SK-N-SH treated with all-trans-retinoic acid at 6 μM for 48 hours (cell line): ENCODE data around the gene GCHFR.

ENCODE experiments used
- ATAC-seq: fragments of 200-7000 bp; cut with Tn5 transposase; 3 replicates; pipeline ENCODE4 v1.9.1; 2020; ENCODE audit warnings: mild to moderate bottlenecking, moderate library complexity
- ARNTL ChIP-seq: fragments of 450-650 bp; formaldehyde crosslinking; IDR thresholded peaks from 2 replicates; pipeline ENCODE4 v1.5.0; 2020; ENCODE audit warnings: low read depth, mild to moderate bottlenecking, moderate library complexity, borderline replicate concordance
- BACH2 ChIP-seq: fragments of 250-450 bp; sonication (Bioruptor Pico); IDR thresholded peaks from 2 replicates; pipeline ENCODE4 v1.9.0; 2021; ENCODE audit warnings: mild to moderate bottlenecking, borderline replicate concordance
- CSDC2 ChIP-seq: fragments of 250-450 bp; sonication (Bioruptor Pico); IDR thresholded peaks from 2 replicates; pipeline ENCODE4 v1.5.0; 2020; ENCODE audit warnings: mild to moderate bottlenecking, moderate library complexity
- ESRRG ChIP-seq: fragments of 250-450 bp; sonication (Bioruptor Pico); IDR thresholded peaks from 2 replicates; pipeline ENCODE4 v1.6.1; 2021; ENCODE audit warnings: mild to moderate bottlenecking
- GLIS3 ChIP-seq: fragments of 250-450 bp; sonication (Bioruptor Pico); IDR thresholded peaks from 2 replicates; pipeline ENCODE4 v1.5.0; 2020; ENCODE audit warnings: mild to moderate bottlenecking, moderate library complexity
- ISL1 ChIP-seq: fragments of 250-450 bp; sonication (Bioruptor Pico); IDR thresholded peaks from 2 replicates; pipeline ENCODE4 v2.1.2; 2022; ENCODE audit warnings: mild to moderate bottlenecking, moderate library complexity
- OSR1 ChIP-seq: fragments of 250-450 bp; sonication (Bioruptor Pico); IDR thresholded peaks from 2 replicates; pipeline ENCODE4 v1.8.0; 2022; ENCODE audit warnings: moderate library complexity, mild to moderate bottlenecking, inconsistent platforms
- PPARA ChIP-seq: fragments of 250-450 bp; sonication (Bioruptor Pico); IDR thresholded peaks from 2 replicates; pipeline ENCODE4 v1.5.0; 2020; ENCODE audit warnings: mild to moderate bottlenecking, borderline replicate concordance
- RARB ChIP-seq: fragments of 250-450 bp; sonication (Bioruptor Pico); IDR thresholded peaks from 2 replicates; pipeline ENCODE4 v1.8.0; 2021; ENCODE audit warnings: mild to moderate bottlenecking, moderate library complexity
- SNAI2 ChIP-seq: fragments of 250-450 bp; sonication (Bioruptor Pico); IDR thresholded peaks from 2 replicates; pipeline ENCODE4 v1.5.0; 2020; ENCODE audit warnings: mild to moderate bottlenecking, moderate library complexity
- TCF4 ChIP-seq: fragments of 250-450 bp; sonication (Bioruptor Pico); IDR thresholded peaks from 2 replicates; pipeline ENCODE4 v1.8.0; 2021; ENCODE audit warnings: mild to moderate bottlenecking, moderate library complexity, borderline replicate concordance
- TOX ChIP-seq: fragments of 250-450 bp; sonication (Bioruptor Pico); IDR thresholded peaks from 2 replicates; pipeline ENCODE4 v1.8.0; 2021; ENCODE audit warnings: mild to moderate bottlenecking, moderate library complexity, borderline replicate concordance
- ZFP3 ChIP-seq: fragments of 250-450 bp; sonication (Bioruptor Pico); IDR thresholded peaks from 2 replicates; pipeline ENCODE4 v1.5.0; 2020; ENCODE audit warnings: mild to moderate bottlenecking, moderate library complexity
- ZFP30 ChIP-seq: fragments of 450-650 bp; formaldehyde crosslinking; IDR thresholded peaks from 2 replicates; pipeline ENCODE4 v1.5.0; 2022; ENCODE audit warnings: mild to moderate bottlenecking, moderate library complexity
- ZNF70 ChIP-seq: fragments of 450-650 bp; formaldehyde crosslinking; IDR thresholded peaks from 2 replicates; pipeline ENCODE4 v1.5.0; 2020; ENCODE audit warnings: mild to moderate bottlenecking, moderate library complexity
- ZNF8 ChIP-seq: fragments of 450-650 bp; formaldehyde crosslinking; IDR thresholded peaks from 2 replicates; pipeline ENCODE4 v1.5.0; 2020; ENCODE audit warnings: mild to moderate bottlenecking, moderate library complexity
- TF ChIP-seq, protein P1 (sequence below): fragments of 250-450 bp; sonication (Bioruptor Pico); IDR thresholded peaks from 2 replicates; pipeline ENCODE4 v1.8.0; 2020; ENCODE audit warnings: mild to moderate bottlenecking, moderate library complexity, borderline replicate concordance
- TF ChIP-seq, protein P2 (sequence below): fragments of 250-450 bp; sonication (Bioruptor Pico); IDR thresholded peaks from 2 replicates; pipeline ENCODE4 v1.5.1; 2021; ENCODE audit warnings: mild to moderate bottlenecking, moderate library complexity
- TF ChIP-seq, protein P3 (sequence below): fragments of 250-450 bp; sonication (Bioruptor Pico); IDR thresholded peaks from 2 replicates; pipeline ENCODE4 v1.5.1; 2020; ENCODE audit warnings: low read depth, mild to moderate bottlenecking, moderate library complexity
- TF ChIP-seq, protein P4 (sequence below): fragments of 250-450 bp; sonication (Bioruptor Pico); IDR thresholded peaks from 2 replicates; pipeline ENCODE4 v1.8.0; 2021; ENCODE audit warnings: low read depth, mild to moderate bottlenecking, moderate library complexity, borderline replicate concordance

Gene GCHFR

DNA sequence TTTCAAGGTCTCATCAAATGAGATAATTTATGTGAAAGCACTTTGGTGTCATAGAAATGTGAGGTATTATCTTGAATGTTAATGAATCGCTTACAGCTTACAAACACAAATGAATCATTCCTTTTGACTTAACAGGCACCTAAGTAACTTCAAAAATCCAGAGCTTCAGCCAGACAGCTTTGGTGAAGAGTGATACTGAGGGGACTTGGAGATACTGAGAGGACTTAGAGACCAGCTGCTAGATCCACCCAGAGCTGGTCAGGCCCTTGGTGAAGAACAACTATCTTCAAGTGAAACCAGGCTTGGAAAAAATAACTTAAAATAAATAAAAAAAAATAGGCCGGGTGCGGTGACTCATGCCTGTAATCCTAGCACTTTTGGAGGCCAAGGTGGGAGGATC lies 26.9 kb downstream of the GCHFR start (continued):
- TF ChIP-seq ISL1 = no peak
- TF ChIP-seq, all 23 proteins: peak for 0

DNA sequence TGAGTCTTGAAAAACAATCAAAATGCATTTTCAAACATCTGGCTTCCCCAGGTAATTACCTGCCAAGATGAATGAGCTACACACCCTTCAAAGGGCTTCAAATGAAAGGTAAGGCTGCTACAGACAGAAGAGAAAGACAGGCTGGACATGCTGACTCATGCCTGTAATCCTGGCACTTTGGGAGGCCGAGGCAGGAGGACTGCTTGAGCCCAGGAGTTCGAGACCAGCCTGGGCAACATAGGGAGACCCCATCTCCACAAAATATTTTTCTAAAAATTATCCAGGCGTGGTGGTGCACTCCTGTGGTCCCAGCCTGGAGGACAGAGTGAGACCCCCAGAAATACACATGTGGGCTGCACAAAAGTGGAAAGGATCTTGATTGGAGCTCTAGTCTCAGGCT lies 28.5 kb downstream of the GCHFR start:
- ATAC-seq = no peak
- TF ChIP-seq GLIS3 (no peak), ZFP3 (CRISPR knock-in tag) (no peak), PPARA (no peak), CSDC2 (CRISPR knock-in tag) (no peak), ZNF70 (CRISPR knock-in tag) (no peak), ISL1 (no peak), ZFP30 (no peak), TCF4 (CRISPR knock-in tag) (no peak), TOX (CRISPR knock-in tag) (no peak), SNAI2 (CRISPR knock-in tag) (no peak), BACH2 (no peak), ESRRG (CRISPR knock-in tag) (no peak), ARNTL (no peak)
- TF ChIP-seq, protein P1, sequence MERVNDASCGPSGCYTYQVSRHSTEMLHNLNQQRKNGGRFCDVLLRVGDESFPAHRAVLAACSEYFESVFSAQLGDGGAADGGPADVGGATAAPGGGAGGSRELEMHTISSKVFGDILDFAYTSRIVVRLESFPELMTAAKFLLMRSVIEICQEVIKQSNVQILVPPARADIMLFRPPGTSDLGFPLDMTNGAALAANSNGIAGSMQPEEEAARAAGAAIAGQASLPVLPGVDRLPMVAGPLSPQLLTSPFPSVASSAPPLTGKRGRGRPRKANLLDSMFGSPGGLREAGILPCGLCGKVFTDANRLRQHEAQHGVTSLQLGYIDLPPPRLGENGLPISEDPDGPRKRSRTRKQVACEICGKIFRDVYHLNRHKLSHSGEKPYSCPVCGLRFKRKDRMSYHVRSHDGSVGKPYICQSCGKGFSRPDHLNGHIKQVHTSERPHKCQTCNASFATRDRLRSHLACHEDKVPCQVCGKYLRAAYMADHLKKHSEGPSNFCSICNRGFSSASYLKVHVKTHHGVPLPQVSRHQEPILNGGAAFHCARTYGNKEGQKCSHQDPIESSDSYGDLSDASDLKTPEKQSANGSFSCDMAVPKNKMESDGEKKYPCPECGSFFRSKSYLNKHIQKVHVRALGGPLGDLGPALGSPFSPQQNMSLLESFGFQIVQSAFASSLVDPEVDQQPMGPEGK (CRISPR knock-in tag) = no peak
- TF ChIP-seq, protein P2, sequence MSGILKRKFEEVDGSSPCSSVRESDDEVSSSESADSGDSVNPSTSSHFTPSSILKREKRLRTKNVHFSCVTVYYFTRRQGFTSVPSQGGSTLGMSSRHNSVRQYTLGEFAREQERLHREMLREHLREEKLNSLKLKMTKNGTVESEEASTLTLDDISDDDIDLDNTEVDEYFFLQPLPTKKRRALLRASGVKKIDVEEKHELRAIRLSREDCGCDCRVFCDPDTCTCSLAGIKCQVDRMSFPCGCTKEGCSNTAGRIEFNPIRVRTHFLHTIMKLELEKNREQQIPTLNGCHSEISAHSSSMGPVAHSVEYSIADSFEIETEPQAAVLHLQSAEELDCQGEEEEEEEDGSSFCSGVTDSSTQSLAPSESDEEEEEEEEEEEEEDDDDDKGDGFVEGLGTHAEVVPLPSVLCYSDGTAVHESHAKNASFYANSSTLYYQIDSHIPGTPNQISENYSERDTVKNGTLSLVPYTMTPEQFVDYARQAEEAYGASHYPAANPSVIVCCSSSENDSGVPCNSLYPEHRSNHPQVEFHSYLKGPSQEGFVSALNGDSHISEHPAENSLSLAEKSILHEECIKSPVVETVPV (CRISPR knock-in tag) = no peak
- TF ChIP-seq, protein P3, sequence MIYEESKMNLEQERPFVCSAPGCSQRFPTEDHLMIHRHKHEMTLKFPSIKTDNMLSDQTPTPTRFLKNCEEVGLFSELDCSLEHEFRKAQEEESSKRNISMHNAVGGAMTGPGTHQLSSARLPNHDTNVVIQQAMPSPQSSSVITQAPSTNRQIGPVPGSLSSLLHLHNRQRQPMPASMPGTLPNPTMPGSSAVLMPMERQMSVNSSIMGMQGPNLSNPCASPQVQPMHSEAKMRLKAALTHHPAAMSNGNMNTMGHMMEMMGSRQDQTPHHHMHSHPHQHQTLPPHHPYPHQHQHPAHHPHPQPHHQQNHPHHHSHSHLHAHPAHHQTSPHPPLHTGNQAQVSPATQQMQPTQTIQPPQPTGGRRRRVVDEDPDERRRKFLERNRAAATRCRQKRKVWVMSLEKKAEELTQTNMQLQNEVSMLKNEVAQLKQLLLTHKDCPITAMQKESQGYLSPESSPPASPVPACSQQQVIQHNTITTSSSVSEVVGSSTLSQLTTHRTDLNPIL (CRISPR knock-in tag) = no peak
- TF ChIP-seq, protein P4, sequence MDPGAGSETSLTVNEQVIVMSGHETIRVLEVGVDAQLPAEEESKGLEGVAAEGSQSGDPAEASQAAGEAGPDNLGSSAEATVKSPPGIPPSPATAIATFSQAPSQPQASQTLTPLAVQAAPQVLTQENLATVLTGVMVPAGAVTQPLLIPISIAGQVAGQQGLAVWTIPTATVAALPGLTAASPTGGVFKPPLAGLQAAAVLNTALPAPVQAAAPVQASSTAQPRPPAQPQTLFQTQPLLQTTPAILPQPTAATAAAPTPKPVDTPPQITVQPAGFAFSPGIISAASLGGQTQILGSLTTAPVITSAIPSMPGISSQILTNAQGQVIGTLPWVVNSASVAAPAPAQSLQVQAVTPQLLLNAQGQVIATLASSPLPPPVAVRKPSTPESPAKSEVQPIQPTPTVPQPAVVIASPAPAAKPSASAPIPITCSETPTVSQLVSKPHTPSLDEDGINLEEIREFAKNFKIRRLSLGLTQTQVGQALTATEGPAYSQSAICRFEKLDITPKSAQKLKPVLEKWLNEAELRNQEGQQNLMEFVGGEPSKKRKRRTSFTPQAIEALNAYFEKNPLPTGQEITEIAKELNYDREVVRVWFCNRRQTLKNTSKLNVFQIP = no peak

DNA sequence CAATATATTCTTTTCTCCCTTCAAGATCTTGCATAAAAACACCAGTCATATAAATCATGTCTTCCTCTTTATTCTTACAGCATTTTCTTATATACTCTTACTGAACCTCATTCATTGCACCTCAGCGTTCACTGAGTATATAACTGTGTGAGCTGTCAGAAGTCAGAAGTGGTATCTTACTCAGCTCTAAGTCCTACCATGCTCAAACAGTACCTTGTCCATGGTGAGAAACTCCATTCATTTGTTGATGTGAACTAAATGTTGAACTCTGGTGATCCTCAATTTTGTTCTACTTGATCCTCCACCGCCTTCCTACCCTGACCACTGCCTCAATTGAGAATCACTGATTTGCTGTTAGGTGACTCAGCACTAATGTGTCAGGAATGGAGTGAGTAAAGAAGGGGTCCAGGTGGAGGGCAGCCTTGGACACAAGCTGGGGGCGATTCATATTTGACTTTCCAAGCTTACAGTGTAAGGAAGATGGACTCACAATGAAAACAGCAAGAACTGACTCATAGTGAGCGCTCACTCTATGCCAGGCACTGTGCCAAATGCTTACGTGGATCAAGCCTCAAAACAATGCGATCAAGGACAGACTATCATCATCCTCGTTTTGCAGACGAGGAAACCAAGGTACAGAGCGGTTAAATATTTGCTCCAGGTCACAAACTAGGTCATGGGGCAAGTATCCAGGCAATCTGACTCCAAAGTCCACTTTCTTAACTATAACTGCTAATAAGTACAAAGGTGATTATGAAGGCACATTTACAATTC lies 29.5 kb downstream of the GCHFR start:
- TF ChIP-seq PPARA = no peak
- no peak for TF ChIP-seq ZFP3 (CRISPR knock-in tag)
- TF ChIP-seq ESRRG (CRISPR knock-in tag) = no peak
- TF ChIP-seq, protein P1 (CRISPR knock-in tag) = no peak
- TF ChIP-seq OSR1 = no peak
- TF ChIP-seq, protein P3 (CRISPR knock-in tag) = no peak
- TF ChIP-seq GLIS3 = no peak
- TF ChIP-seq ZNF70 (CRISPR knock-in tag) = no peak
- TF ChIP-seq, protein P4 = no peak
- TF ChIP-seq RARB (CRISPR knock-in tag) = no peak
- no peak for TF ChIP-seq CSDC2 (CRISPR knock-in tag)
- TF ChIP-seq ZNF8 = no peak
- ATAC-seq = peak; percentile 92
